GM23338 (cell line): ENCODE data around the gene PASK. TPM values are rescaled to one million over a fixed set of nuclear protein-coding genes. Genes with fewer than 3 reads are reported as not detected.

ENCODE experiments used
- ATAC-seq: fragments of 200-7000 bp; cut with Tn5 transposase; 3 replicates; pipeline ENCODE4 v1.9.1; 2020
- DNase-seq: peaks from one replicate; pipeline ENCODE4 v3.0.0-alpha.2; 2015; ENCODE audit warnings: low spot score
- H2AFZ ChIP-seq: fragments of 200-600 bp; sonication (generic); 2 replicates; pipeline ENCODE4 v1.8.0; 2016; ENCODE audit warnings: antibody characterized with exemption, mild to moderate bottlenecking, moderate library complexity
- H3F3A ChIP-seq: fragments of 200-600 bp; sonication (generic); replicated peaks from 2 replicates; pipeline ENCODE4 v1.8.0; 2017; ENCODE audit warnings: antibody characterized with exemption, mixed run types, low read depth
- H3K27ac ChIP-seq: fragments of 200-600 bp; sonication (generic); 2 replicates; pipeline ENCODE4 v1.6.1; 2016; ENCODE audit warnings: low read depth
- H3K27me3 ChIP-seq: fragments of 200-600 bp; sonication (generic); 2 replicates; pipeline ENCODE4 v1.8.0; 2016; ENCODE audit warnings: mild to moderate bottlenecking, mixed run types, moderate library complexity; ENCODE audit not compliant: insufficient read depth
- H3K36me3 ChIP-seq: fragments of 200-600 bp; sonication (generic); 2 replicates; pipeline ENCODE4 v1.8.0; 2016; ENCODE audit warnings: mild to moderate bottlenecking; ENCODE audit not compliant: insufficient read depth
- H3K4me1 ChIP-seq: fragments of 200-600 bp; sonication (generic); 2 replicates; pipeline ENCODE4 v1.8.0; 2016; ENCODE audit warnings: mild to moderate bottlenecking, moderate library complexity; ENCODE audit not compliant: insufficient read depth
- H3K4me2 ChIP-seq: fragments of 200-600 bp; sonication (generic); 2 replicates; pipeline ENCODE4 v1.7.1; 2017; ENCODE audit warnings: mixed run types
- H3K4me3 ChIP-seq: fragments of 200-600 bp; sonication (generic); 2 replicates; pipeline ENCODE4 v1.6.1; 2016; ENCODE audit warnings: mixed run types
- H3K79me2 ChIP-seq: fragments of 200-600 bp; sonication (generic); replicated peaks from 2 replicates; pipeline ENCODE4 v1.8.0; 2017; ENCODE audit warnings: mild to moderate bottlenecking; ENCODE audit not compliant: insufficient read depth
- H3K9me2 ChIP-seq: fragments of 200-600 bp; sonication (generic); 2 replicates; pipeline ENCODE4 v1.8.0; 2017; ENCODE audit not compliant: insufficient read depth
- H4K20me1 ChIP-seq: fragments of 200-600 bp; sonication (generic); replicated peaks from 2 replicates; pipeline ENCODE4 v1.8.0; 2017; ENCODE audit warnings: mild to moderate bottlenecking; ENCODE audit not compliant: insufficient read depth
- H3K27ac Mint-ChIP-seq: 2 replicates; pipeline ENCODE4 v1.8.0; 2020; ENCODE audit warnings: inconsistent platforms, mild to moderate bottlenecking, moderate library complexity, mixed read lengths
- H3K27me3 Mint-ChIP-seq: 3 replicates; pipeline ENCODE4 v1.8.0; 2022; ENCODE audit warnings: low read depth, mild to moderate bottlenecking, moderate library complexity, mixed read lengths, inconsistent platforms; ENCODE audit not compliant: insufficient read depth, poor library complexity
- H3K36me3 Mint-ChIP-seq: 3 replicates; pipeline ENCODE4 v1.8.0; 2021; ENCODE audit warnings: low read depth, mild to moderate bottlenecking, inconsistent platforms, moderate library complexity, mixed read lengths
- H3K4me1 Mint-ChIP-seq: 3 replicates; pipeline ENCODE4 v1.8.0; 2020; ENCODE audit warnings: mild to moderate bottlenecking, inconsistent platforms, mixed read lengths
- H3K4me3 Mint-ChIP-seq: 3 replicates; pipeline ENCODE4 v1.8.0; 2021; ENCODE audit warnings: moderate library complexity, mild to moderate bottlenecking, inconsistent platforms, mixed read lengths
- H3K9me3 Mint-ChIP-seq: 3 replicates; pipeline ENCODE4 v1.8.0; 2020; ENCODE audit warnings: moderate library complexity, mild to moderate bottlenecking, inconsistent platforms, mixed read lengths
- CREB1 ChIP-seq: fragments of 250-450 bp; sonication (Bioruptor Pico); IDR thresholded peaks from 2 replicates; pipeline ENCODE4 v1.5.0; 2020; ENCODE audit warnings: low read depth, mild to moderate bottlenecking, moderate library complexity
- CTCF ChIP-seq, 2 experiments: fragments of 200-600 bp in 1 of 2; sonication (generic) in 1 of 2; conservative IDR thresholded peaks; 2 replicates each; pipeline versions ENCODE4 v1.5.1 to v1.6.1; 2016 to 2017; ENCODE audit warnings: antibody characterized with exemption in 2 of 2, low read depth in 2 of 2, mild to moderate bottlenecking in 2 of 2, moderate library complexity in 1 of 2
- ETS1 ChIP-seq: IDR thresholded peaks from 2 replicates; pipeline ENCODE4 v1.6.1; 2016; ENCODE audit warnings: antibody characterized with exemption
- EZH2 ChIP-seq: fragments of 200-600 bp; sonication (generic); IDR thresholded peaks from one replicate; pipeline ENCODE4 v1.8.0; 2017; ENCODE audit warnings: antibody characterized with exemption, mild to moderate bottlenecking, low read depth; ENCODE audit not compliant: unreplicated experiment
- EZH2phosphoT487 ChIP-seq: fragments of 200-600 bp; sonication (generic); IDR thresholded peaks from one replicate; pipeline ENCODE4 v1.8.1; 2018; ENCODE audit warnings: antibody characterized with exemption; ENCODE audit not compliant: unreplicated experiment
- JUNB ChIP-seq: IDR thresholded peaks from one replicate; pipeline ENCODE4 v1.6.1; 2016; ENCODE audit warnings: antibody characterized with exemption; ENCODE audit not compliant: unreplicated experiment
- NANOG ChIP-seq: IDR thresholded peaks from 2 replicates; pipeline ENCODE4 v1.6.1; 2016; ENCODE audit warnings: antibody characterized with exemption, borderline replicate concordance
- POLR2AphosphoS5 ChIP-seq: IDR thresholded peaks from 2 replicates; pipeline ENCODE4 v1.6.1; 2016; ENCODE audit warnings: antibody characterized with exemption, low read depth
- REST ChIP-seq: IDR thresholded peaks from one replicate; pipeline ENCODE4 v1.6.1; 2018; ENCODE audit warnings: antibody characterized with exemption; ENCODE audit not compliant: unreplicated experiment
- STAT1 ChIP-seq: IDR thresholded peaks from one replicate; pipeline ENCODE4 v1.6.1; 2016; ENCODE audit warnings: antibody characterized with exemption; ENCODE audit not compliant: unreplicated experiment
- ZNF114 ChIP-seq: fragments of 250-450 bp; sonication (Bioruptor Pico); IDR thresholded peaks from 2 replicates; pipeline ENCODE4 v1.5.0; 2020; ENCODE audit warnings: mild to moderate bottlenecking, moderate library complexity
- ZNF331 ChIP-seq: fragments of 250-450 bp; sonication (Bioruptor Pico); IDR thresholded peaks from 2 replicates; pipeline ENCODE4 v1.5.0; 2020; ENCODE audit warnings: low read depth, mild to moderate bottlenecking, moderate library complexity
- ZNF462 ChIP-seq: fragments of 250-450 bp; sonication (Bioruptor Pico); IDR thresholded peaks from 2 replicates; pipeline ENCODE4 v1.5.0; 2020; ENCODE audit warnings: mild to moderate bottlenecking, moderate library complexity
- polyA plus RNA-seq: library from polyadenylated mRNA; unstranded; fragments of >200 nt; fragmentation: Nextera tagmentation; extraction: Ambion mirVana; gene quantifications from 2 replicates; pipeline ENCODE4 v1.2.1, GENCODE V29; 2016
- total RNA-seq: library from RNA; depleted of rRNA; stranded (reverse); fragments of >200 nt; shearing (Covaris generic); gene quantifications from 2 replicates; pipeline ENCODE4 v1.2.3, GENCODE V29; 2014

The PASK gene
- total and polyA plus RNA-seq, 2 experiments from 2014 or later, result 12.5 to 38.4 TPM

- Histone ChIP-seq H3K9me2 (no peaks in the 10 kb centered on the region), H3K27me3 (no peaks in the 10 kb centered on the region), H2AFZ (no peak overlapping the region), H3F3A (no peaks in the 10 kb centered on the region), H3K27ac (no peak overlapping the region), H3K36me3 (peaks cover 17% of the 10 kb centered on the region), H3K4me1 (no peaks in the 10 kb centered on the region), H3K4me3 (no peak overlapping the region), H4K20me1 (no peaks in the 10 kb centered on the region), H3K79me2 (0 out of 2 replicates have a peak, but pooled peaks cover under 1% of the 10 kb centered on the region), H3K4me2 (no peak overlapping the region)
- Mint-ChIP-seq H3K4me3 (no peak overlapping the region), H3K36me3 (peaks cover 57% of the 10 kb centered on the region), H3K4me1 (no peaks in the 10 kb centered on the region), H3K27me3 (no peaks in the 10 kb centered on the region), H3K9me3 (no peaks in the 10 kb centered on the region), H3K27ac (no peak overlapping the region)
- DNase-seq (no peak), ATAC-seq (no peak)
- TF ChIP-seq ETS1, result no peak
- no peak for TF ChIP-seq CTCF (conservative IDR thresholded peaks at IDR 0.05; ENCODE audit: low read depth in 2 of 2)
- no peak for TF ChIP-seq CREB1 (CRISPR knock-in tag)
- no peak for TF ChIP-seq ZNF114 (CRISPR knock-in tag)
- no peak for TF ChIP-seq REST
- no peak for TF ChIP-seq EZH2phosphoT487
- no peak for TF ChIP-seq NANOG
- TF ChIP-seq ZNF331, result no peak
- no peak for TF ChIP-seq JUNB
- no peak for TF ChIP-seq STAT1
- TF ChIP-seq EZH2, result no peak
- TF ChIP-seq POLR2AphosphoS5, result no peak
- TF ChIP-seq ZNF462 (CRISPR knock-in tag), result no peak
Measured at GRCh38 chr2:241136661-241137260, 12.5 kb downstream of the PASK start.
